AG04450 (cell line): ENCODE data around the gene WNT9B. TPM values are rescaled to one million over a fixed set of nuclear protein-coding genes. Genes with fewer than 3 reads are reported as not detected.

ENCODE experiments used
- CTCF ChIA-PET: fragments of 300-600, 350-600 bp; formaldehyde crosslinking; extraction: SDS; loops from one replicate; lab custom pipeline; 2022; ENCODE audit warnings: antibody characterized with exemption, inconsistent platforms; lab: Charles Lee
- POLR2A ChIA-PET: fragments of 350-600 bp; formaldehyde crosslinking; extraction: SDS; loops from one replicate; lab custom pipeline; 2021; ENCODE audit warnings: antibody characterized with exemption, inconsistent platforms; lab: Yijun Ruan, JAX
- DNase-seq: peaks from one replicate; pipeline ENCODE4 v3.0.0-alpha.2; 2011; ENCODE audit warnings: low read depth, low spot score
- H3K27ac ChIP-seq: one replicate; pipeline ENCODE4 v1.5.1; 2012; ENCODE audit warnings: low read depth, low read length, control low read depth
- H3K27me3 ChIP-seq: one replicate; pipeline ENCODE4 v1.6.0; 2012; ENCODE audit warnings: low read length; ENCODE audit not compliant: control insufficient read depth, insufficient read depth
- H3K4me3 ChIP-seq: 2 replicates; pipeline ENCODE4 v1.5.1; 2011; ENCODE audit warnings: mild to moderate bottlenecking, low read depth, low read length, control low read depth
- H3K9me3 ChIP-seq: 2 replicates; pipeline ENCODE4 v1.5.1; 2012; ENCODE audit warnings: low read length; ENCODE audit not compliant: control insufficient read depth, insufficient read depth
- CTCF ChIP-seq: IDR thresholded peaks from 2 replicates; pipeline ENCODE4 v1.5.1; 2011; ENCODE audit warnings: low read depth, low read length, control low read depth, inconsistent platforms
- polyA plus RNA-seq: library from polyadenylated mRNA; depleted of rRNA; stranded (reverse); fragments of >200 nt; gene quantifications from 2 replicates; pipeline ENCODE4 v1.2.3, GENCODE V29; 2011

The WNT9B gene
- polyA plus RNA-seq, 1 experiment = not detected

GRCh38 chr17:46928467-46929261 lies 77.3 kb downstream of the WNT9B start:
- DNase-seq = no peak
- H3K27ac ChIP-seq = no peak overlapping the region
- ChIA-PET CTCF (no interaction called here), POLR2A (no interaction called here)
- no peaks in the 10 kb centered on the region for H3K27me3 ChIP-seq
- TF ChIP-seq CTCF = no peak
- H3K9me3 ChIP-seq = no peaks in the 10 kb centered on the region
- H3K4me3 ChIP-seq = no peak overlapping the region

- H3K9me3 ChIP-seq = no peaks in the 10 kb centered on the region
- DNase-seq = no peak
- ChIA-PET CTCF (interaction anchor here (1.8 kb wide), 1 partner anchor 12 kb away, joined by 20 read pairs; no protein-coding TSS in a partner anchor), POLR2A (interaction anchor here (0.7 kb wide), 1 partner anchor 20 kb away, joined by 3 read pairs; no protein-coding TSS in a partner anchor)
- H3K27ac ChIP-seq = no peak overlapping the region
- no peak for TF ChIP-seq CTCF
- no peak overlapping the region for H3K4me3 ChIP-seq
- no peaks in the 10 kb centered on the region for H3K27me3 ChIP-seq
Measured at GRCh38 chr17:46929413-46929812, 78.0 kb downstream of the WNT9B start.

GRCh38 chr17:46930051-46930450 lies 78.7 kb downstream of the WNT9B start:
- H3K9me3 ChIP-seq = no peaks in the 10 kb centered on the region
- H3K27ac ChIP-seq = no peak overlapping the region
- POLR2A ChIA-PET = interaction anchor here (0.7 kb wide), 1 partner anchor 20 kb away, joined by 3 read pairs; no protein-coding TSS in a partner anchor
- no peaks in the 10 kb centered on the region for H3K27me3 ChIP-seq
- TF ChIP-seq CTCF = no peak
- H3K4me3 ChIP-seq = no peak overlapping the region
- no peak for DNase-seq
- CTCF ChIA-PET = interaction anchor here (1.2 to 1.8 kb wide), 2 partner anchors 9 to 12 kb away, joined by 4 to 20 read pairs; no protein-coding TSS in a partner anchor

GRCh38 chr17:46931596-46931995 lies 80.2 kb downstream of the WNT9B start:
- Histone ChIP-seq H3K9me3 (no peaks in the 10 kb centered on the region), H3K27ac (no peak overlapping the region), H3K4me3 (no peak overlapping the region), H3K27me3 (no peaks in the 10 kb centered on the region)
- no peak for DNase-seq
- ChIA-PET POLR2A (no interaction called here), CTCF (no interaction called here)
- TF ChIP-seq CTCF = no peak

GRCh38 chr17:46935658-46936266 lies 84.4 kb downstream of the WNT9B start:
- no peak for DNase-seq
- Histone ChIP-seq H3K27ac (no peak overlapping the region), H3K9me3 (no peaks in the 10 kb centered on the region), H3K27me3 (no peaks in the 10 kb centered on the region), H3K4me3 (no peak overlapping the region)
- ChIA-PET CTCF (no interaction called here), POLR2A (no interaction called here)
- no peak for TF ChIP-seq CTCF
